Measurements from ENCODE around the gene SMIM38.

The SMIM38 gene

DNA sequence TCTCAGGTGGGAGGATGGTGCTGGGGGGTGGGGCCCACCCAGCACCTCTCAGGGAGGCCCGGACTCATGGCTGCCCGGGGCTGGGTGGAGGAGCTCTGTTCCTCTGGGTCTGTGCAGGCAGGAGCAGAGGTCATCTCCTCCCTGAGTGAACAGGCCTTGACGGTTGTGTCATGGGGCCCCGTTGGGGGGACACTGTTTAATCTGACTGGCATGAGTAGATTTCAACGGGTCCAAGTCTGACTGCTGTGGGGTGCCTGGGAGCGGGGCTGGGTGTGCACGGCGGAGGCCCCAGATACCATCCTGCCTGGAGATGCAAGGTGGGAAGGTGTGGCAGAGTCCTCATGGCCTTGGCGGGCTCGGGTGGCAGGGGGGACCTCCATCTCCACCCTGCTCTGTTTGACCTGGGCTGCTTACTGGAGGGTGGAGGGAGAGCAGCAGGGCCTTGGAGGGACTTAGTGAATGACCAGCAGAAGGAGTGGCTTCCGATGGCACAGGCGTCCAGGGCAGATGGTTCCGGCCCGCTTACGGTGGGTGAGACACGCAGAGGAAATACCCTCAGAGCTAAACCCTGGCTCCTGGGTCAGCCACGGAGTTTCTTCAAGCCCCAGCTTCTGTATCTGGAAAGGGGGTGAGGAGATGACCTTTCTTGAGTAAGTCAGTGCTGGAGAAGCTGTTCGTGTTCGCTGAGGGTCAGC, 48.7 kb downstream of the SMIM38 start:
- DNase-seq (ENCODE audit: low spot score): no peak

DNA sequence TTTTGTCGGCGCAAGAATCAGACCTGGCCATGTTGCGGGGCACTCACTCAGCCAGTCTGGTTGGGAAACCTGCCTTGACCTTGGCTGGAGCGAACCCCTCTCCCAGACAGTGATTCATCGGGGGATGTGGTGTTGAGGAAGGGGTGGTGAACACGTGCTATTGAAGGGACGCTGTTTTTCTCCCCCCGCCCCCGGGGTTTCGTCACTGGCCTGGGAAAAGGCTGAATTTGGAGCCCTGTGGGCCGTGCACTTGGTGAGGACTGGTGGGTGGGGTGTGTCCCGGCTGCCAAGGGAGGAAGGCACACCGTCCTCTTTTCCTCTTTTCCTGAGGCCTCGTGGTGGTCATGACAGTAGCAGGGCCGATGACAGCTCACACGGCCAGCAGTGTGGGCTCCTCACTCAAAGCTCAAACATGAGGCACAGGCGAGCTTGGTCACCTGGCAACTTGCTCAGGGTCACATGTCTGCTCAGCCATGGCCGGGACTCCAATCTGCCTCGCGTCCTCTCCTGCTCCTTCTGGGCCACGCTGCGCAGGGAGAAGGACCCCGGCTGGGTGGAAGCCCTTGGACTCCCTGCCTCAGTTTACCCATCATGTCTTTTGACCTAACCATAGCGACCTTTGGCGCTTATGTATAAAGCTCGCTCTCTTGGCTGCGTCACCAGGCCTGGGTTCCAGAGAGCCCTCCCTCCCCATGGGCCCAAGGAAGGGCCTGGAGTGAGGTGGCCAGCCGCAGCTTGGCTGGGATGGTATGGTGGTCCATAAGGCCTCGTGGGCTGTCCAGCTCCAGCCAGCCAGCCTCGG, 49.4 kb downstream of the SMIM38 start:
- no peak for DNase-seq (ENCODE audit: low spot score)
